Psoas muscle (tissue), 8 donors: Measurements from ENCODE around the gene ELK1. TPM values are rescaled to one million over a fixed set of nuclear protein-coding genes. Genes with fewer than 3 reads are reported as not detected.

Experiments used
- ATAC-seq, 4 donors: fragments of 200-7000 bp; cut with Tn5 transposase; one replicate each; pipeline ENCODE4 v1.9.1; 2020; ENCODE audit warnings: moderate library complexity in 3 of 4, mild to moderate bottlenecking in 2 of 4
- DNase-seq, 2 donors: peaks; one replicate each; pipeline ENCODE4 v3.0.0-alpha.2; 2020
- H3K27ac ChIP-seq: fragments of 200-600 bp; one replicate; pipeline ENCODE4 v1.8.0; 2022
- H3K27me3 ChIP-seq, 3 donors: fragments of 200-600 bp in 1 of 3; one replicate each; pipeline versions ENCODE4 v1.6.1 to v1.8.0; 2013 to 2022; ENCODE audit warnings: low read length in 2 of 3, mild to moderate bottlenecking in 2 of 3, moderate library complexity in 1 of 3; ENCODE audit not compliant: insufficient read depth in 3 of 3
- H3K36me3 ChIP-seq, 2 donors: fragments of 200-600 bp in 1 of 2; one replicate each; pipeline versions ENCODE4 v1.6.1 to v1.8.0; 2013 to 2022; ENCODE audit warnings: low read depth in 1 of 2, mild to moderate bottlenecking in 1 of 2, moderate library complexity in 1 of 2; ENCODE audit not compliant: insufficient read depth in 1 of 2
- H3K4me1 ChIP-seq: fragments of 200-600 bp; one replicate; pipeline ENCODE4 v1.8.0; 2022
- H3K4me3 ChIP-seq: fragments of 200-600 bp; one replicate; pipeline ENCODE4 v1.8.0; 2022; ENCODE audit warnings: mild to moderate bottlenecking
- H3K9me3 ChIP-seq: fragments of 200-600 bp; one replicate; pipeline ENCODE4 v1.8.0; 2022
- CTCF ChIP-seq: fragments of 200-600 bp; IDR thresholded peaks from one replicate; pipeline ENCODE4 v1.8.0; 2022; ENCODE audit warnings: antibody characterized with exemption
- WGBS, 3 donors: extraction: QIAGEN DNeasy Blood & Tissue Kit; methylation state at CpG; one replicate each; pipeline versions ENCODE4 v1.1.6 to v1.1.7; 2013; 5-methylcytosine and 5-hydroxymethylcytosine counted together
- intact Hi-C, 2 donors: fragments of 100-400 bp; cut with DNase I; formaldehyde crosslinking; loops; one replicate each; pipeline versions ENCODE4 v1.11.0 to v1.14.2; 2022
- polyA plus RNA-seq, 3 donors: library from polyadenylated mRNA; stranded (reverse); fragments of 200-250 nt; gene quantifications; one replicate each; pipeline ENCODE4 v1.2.3, GENCODE V29; 2013
- total RNA-seq, 4 donors: library from RNA; stranded (reverse); fragmentation: NEBNext Ultra II Directional in 2 of 4; extraction: Animal tissue kit (Norgen Biotek cat#: 25700) in 2 of 4; gene quantifications; one replicate each; pipeline versions ENCODE4 v1.2.1 to v1.2.4, GENCODE V29; 2021 to 2023
- donor health status: healthy with polysubstance abuse.
- donor health status: DM: no; HTN: no; CAD: no; lungs with moderate emphysema.
- donor health status: Bipolar disorder and iron deficiency.
- donor health status: healthy.
- donor health status: DM: yes; HTN: yes; CAD: no.
- donor health status: DM: no; HTN: no; CAD: no.
- donor health status: DM: no; HTN: no; CAD: no.
- donor health status: DM: yes; HTN: yes; CAD: no.

Gene ELK1
- total and polyA plus RNA-seq, 7 donors = 18.7 to 55.7 (median 33.3) TPM

GRCh38 chrX:47619486-47620302 lies 30.7 kb downstream of the ELK1 start, which contains the start of gene SYN1:
TSS of gene SYN1 (minus strand) at chrX:47619857. CDS start at chrX:47619728, 129 bp downstream.
- ATAC-seq = peak; percentile 89 to 97 (median 94)
- intact Hi-C loops = no loop called here
- WGBS, 3 donors = 1 to 41% (median 2%) methylated on average over 23 to 84 of the region's 88 CpGs

GRCh38 chrX:47618923-47619485 lies 31.4 kb downstream of the ELK1 start:
- no peaks in the 10 kb centered on the region for H3K9me3 ChIP-seq
- peaks cover 0 to 46% (median 0%) of the 10 kb centered on the region in 3 donors for H3K27me3 ChIP-seq
- DNase-seq = no peak
- no peak for TF ChIP-seq CTCF
- H3K27ac ChIP-seq = no peak overlapping the region
- no peak overlapping the region for H3K4me3 ChIP-seq
- 27 to 61% (median 42%) methylated on average over 13 to 32 of the region's 32 CpGs for WGBS, 3 donors
- H3K36me3 ChIP-seq = no peaks in the 10 kb centered on the region
- no peaks in the 10 kb centered on the region for H3K4me1 ChIP-seq
- no peak for ATAC-seq
- intact Hi-C loops = no loop called here

More at GRCh38 chrX:47619486-47620302, 30.7 kb downstream of the ELK1 start, which contains the start of gene SYN1:
- H3K36me3 ChIP-seq = no peaks in the 10 kb centered on the region
- no peaks in the 10 kb centered on the region for H3K4me1 ChIP-seq
- peak; percentile 77 to 88 for DNase-seq
- peak within 1 kb of the TSS; percentile 50 for H3K4me3 ChIP-seq
- no peaks in the 10 kb centered on the region for H3K9me3 ChIP-seq
- H3K27ac ChIP-seq = no peak within 1 kb of the TSS
- H3K27me3 ChIP-seq = peaks cover 0 to 49% (median 0%) of the 10 kb centered on the region in 3 donors
- TF ChIP-seq CTCF = peak; percentile 13

- intact Hi-C loops = no loop called here
Measured at GRCh38 chrX:47614618-47615017, 35.7 kb downstream of the ELK1 start.

GRCh38 chrX:47613082-47613481 lies 37.3 kb downstream of the ELK1 start:
- Histone ChIP-seq H3K36me3 (no peaks in the 10 kb centered on the region), H3K9me3 (no peaks in the 10 kb centered on the region), H3K27ac (no peak overlapping the region), H3K4me3 (no peak overlapping the region), H3K4me1 (no peaks in the 10 kb centered on the region), H3K27me3 (peaks cover 0 to 21% (median 0%) of the 10 kb centered on the region in 3 donors)
- no peak for DNase-seq
- no peak for TF ChIP-seq CTCF
- WGBS, 3 donors = 80 to 91% (median 85%) methylated on average over 7 to 8 of the region's 8 CpGs
- ATAC-seq = no peak
- intact Hi-C loops = no loop called here

More at GRCh38 chrX:47614618-47615017, 35.7 kb downstream of the ELK1 start:
- DNase-seq = no peak
- Histone ChIP-seq H3K36me3 (no peaks in the 10 kb centered on the region), H3K27ac (no peak overlapping the region), H3K4me1 (no peaks in the 10 kb centered on the region), H3K9me3 (no peaks in the 10 kb centered on the region), H3K4me3 (no peak overlapping the region), H3K27me3 (peaks cover 0 to 21% (median 0%) of the 10 kb centered on the region in 3 donors)
- 52 to 68% (median 56%) methylated on average over 5 of the region's 5 CpGs for WGBS, 3 donors
- no peak for ATAC-seq
- no peak for TF ChIP-seq CTCF
